Astrocyte (in vitro differentiated cells and primary cell): ENCODE results near the gene ANGPTL4. TPM values are rescaled to one million over a fixed set of nuclear protein-coding genes. Genes with fewer than 3 reads are reported as not detected.
"Not testable (repeated sequence)": the region's sequence is repeated elsewhere in the genome, so short reads cannot be mapped to it uniquely, and the experiment has no call there.

Experiments used
- DNase-seq: peaks from one replicate; pipeline ENCODE4 v3.0.0-alpha.2; 2010; ENCODE audit warnings: low read depth
- FAIRE-seq: peaks from 2 replicates; lab custom pipeline; 2011; peaks lifted over from hg19 to GRCh38; lab: Jason Lieb, UNC
- H2AFZ ChIP-seq: 2 replicates; pipeline ENCODE4 v1.6.0; 2012; ENCODE audit warnings: low read depth, low read length, inconsistent platforms
- H3K27ac ChIP-seq: 2 replicates; pipeline ENCODE4 v1.5.1; 2011; ENCODE audit warnings: low read depth, low read length, inconsistent platforms
- H3K27me3 ChIP-seq: 2 replicates; pipeline ENCODE4 v1.6.0; 2011; ENCODE audit warnings: low read length, inconsistent platforms; ENCODE audit not compliant: insufficient read depth
- H3K36me3 ChIP-seq: 2 replicates; pipeline ENCODE4 v1.5.1; 2011; ENCODE audit warnings: low read length, inconsistent platforms; ENCODE audit not compliant: insufficient read depth
- H3K4me1 ChIP-seq: 2 replicates; pipeline ENCODE4 v1.5.1; 2011; ENCODE audit warnings: low read length, inconsistent platforms; ENCODE audit not compliant: insufficient read depth
- H3K4me2 ChIP-seq: 2 replicates; pipeline ENCODE4 v1.6.0; 2012; ENCODE audit warnings: low read length, inconsistent platforms
- H3K4me3 ChIP-seq: 2 replicates; pipeline ENCODE4 v1.5.1; 2011; ENCODE audit warnings: low read depth, mild to moderate bottlenecking, low read length, inconsistent platforms; ENCODE audit not compliant: insufficient read depth
- H3K79me2 ChIP-seq: 2 replicates; pipeline ENCODE4 v1.6.0; 2012; ENCODE audit warnings: mild to moderate bottlenecking, low read length, inconsistent platforms; ENCODE audit not compliant: insufficient read depth
- H3K9ac ChIP-seq: 2 replicates; pipeline ENCODE4 v1.6.0; 2012; ENCODE audit warnings: mild to moderate bottlenecking, low read length, inconsistent platforms
- H3K9me3 ChIP-seq: 2 replicates; pipeline ENCODE4 v1.5.1; 2012; ENCODE audit warnings: low read depth, mild to moderate bottlenecking, low read length, inconsistent platforms; ENCODE audit not compliant: insufficient read depth
- H4K20me1 ChIP-seq: 2 replicates; pipeline ENCODE4 v1.6.0; 2012; ENCODE audit warnings: low read length, inconsistent platforms; ENCODE audit not compliant: insufficient read depth
- H3K27ac Mint-ChIP-seq: one replicate; pipeline ENCODE4 v1.8.0; 2021; ENCODE audit warnings: mild to moderate bottlenecking, mixed read lengths; ENCODE audit not compliant: unreplicated experiment
- H3K27me3 Mint-ChIP-seq: one replicate; pipeline ENCODE4 v1.8.0; 2021; ENCODE audit warnings: low read depth, mixed read lengths; ENCODE audit not compliant: unreplicated experiment
- H3K36me3 Mint-ChIP-seq: one replicate; pipeline ENCODE4 v1.8.0; 2021; ENCODE audit warnings: low read depth, mixed read lengths; ENCODE audit not compliant: unreplicated experiment
- H3K4me1 Mint-ChIP-seq: one replicate; pipeline ENCODE4 v1.8.0; 2021; ENCODE audit warnings: low read depth, mixed read lengths; ENCODE audit not compliant: unreplicated experiment
- H3K4me3 Mint-ChIP-seq: one replicate; pipeline ENCODE4 v1.8.0; 2021; ENCODE audit warnings: mild to moderate bottlenecking, moderate library complexity, mixed read lengths; ENCODE audit not compliant: unreplicated experiment
- H3K9me3 Mint-ChIP-seq: one replicate; pipeline ENCODE4 v1.8.0; 2021; ENCODE audit warnings: mild to moderate bottlenecking, mixed read lengths; ENCODE audit not compliant: unreplicated experiment
- CTCF ChIP-seq: IDR thresholded peaks from 2 replicates; pipeline ENCODE4 v1.5.1; 2011; ENCODE audit warnings: low read depth, mild to moderate bottlenecking, inconsistent platforms, low read length, moderate library complexity; ENCODE audit not compliant: insufficient read depth
- EZH2 ChIP-seq: IDR thresholded peaks from 2 replicates; pipeline ENCODE4 v1.6.1; 2012; ENCODE audit warnings: mild to moderate bottlenecking, low read length, inconsistent platforms; ENCODE audit not compliant: insufficient read depth
- total RNA-seq: library from RNA; stranded (reverse); gene quantifications from 2 replicates; pipeline ENCODE4 v1.2.1, GENCODE V29; 2021

Gene ANGPTL4
- total RNA-seq, 1 donor from 2014 or later, result 115 TPM

- Histone ChIP-seq H3K4me2 (no peak overlapping the region), H3K9me3 (no peaks in the 10 kb centered on the region), H3K4me1 (no peaks in the 10 kb centered on the region), H3K27me3 (no peaks in the 10 kb centered on the region), H3K9ac (no peak overlapping the region), H3K4me3 (no peak overlapping the region), H4K20me1 (peaks cover 18% of the 10 kb centered on the region), H2AFZ (no peak overlapping the region), H3K27ac (no peak overlapping the region), H3K36me3 (peaks cover 3% of the 10 kb centered on the region), H3K79me2 (peaks cover 13% of the 10 kb centered on the region)
- no peak for FAIRE-seq
- no peak for TF ChIP-seq EZH2
- TF ChIP-seq CTCF, result no peak
- H3K9me3 Mint-ChIP-seq, result no peaks in the 10 kb centered on the region
- H3K27me3 Mint-ChIP-seq, result no peaks in the 10 kb centered on the region
- DNase-seq, result no peak
- H3K27ac Mint-ChIP-seq, result no peak overlapping the region
- no peak overlapping the region for H3K4me3 Mint-ChIP-seq
- no peaks in the 10 kb centered on the region for H3K4me1 Mint-ChIP-seq
- H3K36me3 Mint-ChIP-seq, result peaks cover 4% of the 10 kb centered on the region
Measured at GRCh38 chr19:8403820-8404109, 39.8 kb downstream of the ANGPTL4 start.

GRCh38 chr19:8404391-8405151 is 40.6 kb downstream of the ANGPTL4 start:
- Histone ChIP-seq H3K9ac (no peak overlapping the region), H3K4me3 (no peak overlapping the region), H3K27me3 (no peaks in the 10 kb centered on the region), H4K20me1 (peaks cover 12% of the 10 kb centered on the region), H3K9me3 (no peaks in the 10 kb centered on the region), H3K4me2 (no peak overlapping the region), H3K4me1 (no peaks in the 10 kb centered on the region), H3K36me3 (peaks cover 3% of the 10 kb centered on the region), H2AFZ (no peak overlapping the region), H3K27ac (no peak overlapping the region), H3K79me2 (peaks cover 8% of the 10 kb centered on the region)
- DNase-seq (no peak), FAIRE-seq (no peak)
- H3K36me3 Mint-ChIP-seq, result peaks cover 4% of the 10 kb centered on the region
- H3K4me3 Mint-ChIP-seq, result no peak overlapping the region
- no peaks in the 10 kb centered on the region for H3K27me3 Mint-ChIP-seq
- no peak for TF ChIP-seq CTCF
- TF ChIP-seq EZH2, result no peak
- no peaks in the 10 kb centered on the region for H3K4me1 Mint-ChIP-seq
- no peaks in the 10 kb centered on the region for H3K9me3 Mint-ChIP-seq
- H3K27ac Mint-ChIP-seq, result no peak overlapping the region

GRCh38 chr19:8410718-8411117 is 46.8 kb downstream of the ANGPTL4 start:
- H3K36me3 ChIP-seq, H3K27ac ChIP-seq, H3K4me3 ChIP-seq, H3K4me3 Mint-ChIP-seq, H3K4me1 Mint-ChIP-seq, H3K9me3 Mint-ChIP-seq, H3K27me3 Mint-ChIP-seq, H3K79me2 ChIP-seq, H3K4me2 ChIP-seq, H2AFZ ChIP-seq, H3K9me3 ChIP-seq, H3K9ac ChIP-seq, FAIRE-seq, H4K20me1 ChIP-seq, H3K27me3 ChIP-seq, H3K4me1 ChIP-seq, DNase-seq, H3K27ac Mint-ChIP-seq, H3K36me3 Mint-ChIP-seq: not testable (repeated sequence)
